Parathyroid adenoma (tissue), 2 donors: Measurements from ENCODE around the gene GASK1B.

ENCODE experiments used
- H2AFZ ChIP-seq: fragments of 300-600 bp; sonication (generic); one replicate; pipeline ENCODE4 v1.7.0; 2017; ENCODE audit warnings: antibody characterized with exemption, mild to moderate bottlenecking
- H3K27ac ChIP-seq: fragments of 300-600 bp; sonication (generic); one replicate; pipeline ENCODE4 v1.7.0; 2017
- H3K27me3 ChIP-seq: fragments of 300-600 bp; sonication (generic); one replicate; pipeline ENCODE4 v1.7.0; 2017; ENCODE audit warnings: low read length; ENCODE audit not compliant: control insufficient read depth, insufficient read depth
- H3K36me3 ChIP-seq: fragments of 300-600 bp; sonication (generic); one replicate; pipeline ENCODE4 v1.7.0; 2017; ENCODE audit warnings: low read length; ENCODE audit not compliant: control insufficient read depth, insufficient read depth
- H3K4me1 ChIP-seq: fragments of 300-600 bp; sonication (generic); one replicate; pipeline ENCODE4 v1.7.0; 2017; ENCODE audit warnings: control low read depth
- H3K4me2 ChIP-seq: fragments of 300-600 bp; sonication (generic); one replicate; pipeline ENCODE4 v1.7.0; 2017; ENCODE audit warnings: low read length
- H3K4me3 ChIP-seq: fragments of 300-600 bp; sonication (generic); one replicate; pipeline ENCODE4 v1.7.0; 2017; ENCODE audit warnings: low read depth, low read length
- H3K79me2 ChIP-seq: fragments of 300-600 bp; sonication (generic); one replicate; pipeline ENCODE4 v1.7.0; 2017; ENCODE audit warnings: control low read depth
- H3K9ac ChIP-seq: fragments of 300-600 bp; sonication (generic); one replicate; pipeline ENCODE4 v1.7.0; 2017; ENCODE audit warnings: mild to moderate bottlenecking
- H3K9me3 ChIP-seq: fragments of 300-600 bp; sonication (generic); one replicate; pipeline ENCODE4 v1.7.0; 2017; ENCODE audit warnings: low read length; ENCODE audit not compliant: control insufficient read depth
- TF ChIP-seq, protein P1 (sequence below): fragments of 300-600 bp; sonication (generic); IDR thresholded peaks from one replicate; pipeline ENCODE4 v1.7.0; 2017; ENCODE audit warnings: antibody characterized with exemption, mild to moderate bottlenecking
- donor health status: primary hyperparathyroidism.

Gene GASK1B

DNA sequence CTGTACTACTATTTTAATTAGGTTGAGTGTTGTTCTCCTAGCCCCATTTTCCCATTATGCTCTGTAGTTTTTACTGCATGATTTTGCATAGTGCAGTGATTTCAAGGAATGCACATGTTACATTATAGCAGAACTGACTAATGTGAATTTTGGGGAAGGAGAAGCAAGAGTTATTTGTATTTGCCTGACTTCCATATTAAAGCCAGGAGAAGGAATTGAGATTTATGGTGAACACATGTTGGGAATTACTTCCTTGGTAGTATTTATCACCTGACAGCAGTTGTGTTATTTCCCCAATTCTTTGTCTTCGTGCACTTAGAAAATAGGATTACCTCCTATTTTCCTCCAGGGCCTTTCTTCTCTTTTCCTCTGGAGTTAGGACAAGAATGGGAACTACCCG lies 40.6 kb upstream of the GASK1B start:
- Histone ChIP-seq H2AFZ (no peak overlapping the region), H3K4me2 (no peak overlapping the region), H3K27me3 (no peaks in the 10 kb centered on the region), H3K36me3 (no peaks in the 10 kb centered on the region), H3K27ac (no peak overlapping the region), H3K9ac (no peak overlapping the region), H3K4me3 (no peak overlapping the region), H3K4me1 (no peaks in the 10 kb centered on the region), H3K9me3 (no peaks in the 10 kb centered on the region), H3K79me2 (no peaks in the 10 kb centered on the region)
- TF ChIP-seq, protein P1, sequence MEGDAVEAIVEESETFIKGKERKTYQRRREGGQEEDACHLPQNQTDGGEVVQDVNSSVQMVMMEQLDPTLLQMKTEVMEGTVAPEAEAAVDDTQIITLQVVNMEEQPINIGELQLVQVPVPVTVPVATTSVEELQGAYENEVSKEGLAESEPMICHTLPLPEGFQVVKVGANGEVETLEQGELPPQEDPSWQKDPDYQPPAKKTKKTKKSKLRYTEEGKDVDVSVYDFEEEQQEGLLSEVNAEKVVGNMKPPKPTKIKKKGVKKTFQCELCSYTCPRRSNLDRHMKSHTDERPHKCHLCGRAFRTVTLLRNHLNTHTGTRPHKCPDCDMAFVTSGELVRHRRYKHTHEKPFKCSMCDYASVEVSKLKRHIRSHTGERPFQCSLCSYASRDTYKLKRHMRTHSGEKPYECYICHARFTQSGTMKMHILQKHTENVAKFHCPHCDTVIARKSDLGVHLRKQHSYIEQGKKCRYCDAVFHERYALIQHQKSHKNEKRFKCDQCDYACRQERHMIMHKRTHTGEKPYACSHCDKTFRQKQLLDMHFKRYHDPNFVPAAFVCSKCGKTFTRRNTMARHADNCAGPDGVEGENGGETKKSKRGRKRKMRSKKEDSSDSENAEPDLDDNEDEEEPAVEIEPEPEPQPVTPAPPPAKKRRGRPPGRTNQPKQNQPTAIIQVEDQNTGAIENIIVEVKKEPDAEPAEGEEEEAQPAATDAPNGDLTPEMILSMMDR, result no peak

DNA sequence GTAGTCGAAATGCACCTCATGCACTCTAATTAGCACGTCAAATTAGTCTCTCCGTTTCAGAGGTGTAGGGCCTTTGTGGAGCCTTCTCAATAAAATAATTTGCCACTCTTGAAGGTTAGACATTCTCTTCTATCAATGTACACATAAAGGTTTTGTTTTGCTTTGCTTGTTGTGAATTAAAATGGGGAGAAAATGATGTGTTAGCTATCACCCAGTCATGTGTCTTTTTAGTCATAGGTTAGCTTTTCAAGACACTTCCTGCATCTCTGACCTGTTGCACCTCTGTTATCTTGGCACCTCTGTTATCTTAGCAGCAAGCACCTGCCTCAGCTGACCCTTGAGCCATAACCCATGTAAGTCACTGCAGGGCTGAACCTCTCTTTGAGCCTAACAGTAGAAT lies 38.4 kb upstream of the GASK1B start:
- H3K4me3 ChIP-seq, result no peak overlapping the region
- no peaks in the 10 kb centered on the region for H3K79me2 ChIP-seq
- H3K36me3 ChIP-seq, result no peaks in the 10 kb centered on the region
- TF ChIP-seq, protein P1, result no peak
- H2AFZ ChIP-seq, result peak overlapping the region; percentile 81
- no peaks in the 10 kb centered on the region for H3K27me3 ChIP-seq
- H3K4me1 ChIP-seq, result no peaks in the 10 kb centered on the region
- H3K9me3 ChIP-seq, result no peaks in the 10 kb centered on the region
- H3K9ac ChIP-seq, result no peak overlapping the region
- H3K4me2 ChIP-seq, result peak overlapping the region; percentile 26
- H3K27ac ChIP-seq, result no peak overlapping the region

DNA sequence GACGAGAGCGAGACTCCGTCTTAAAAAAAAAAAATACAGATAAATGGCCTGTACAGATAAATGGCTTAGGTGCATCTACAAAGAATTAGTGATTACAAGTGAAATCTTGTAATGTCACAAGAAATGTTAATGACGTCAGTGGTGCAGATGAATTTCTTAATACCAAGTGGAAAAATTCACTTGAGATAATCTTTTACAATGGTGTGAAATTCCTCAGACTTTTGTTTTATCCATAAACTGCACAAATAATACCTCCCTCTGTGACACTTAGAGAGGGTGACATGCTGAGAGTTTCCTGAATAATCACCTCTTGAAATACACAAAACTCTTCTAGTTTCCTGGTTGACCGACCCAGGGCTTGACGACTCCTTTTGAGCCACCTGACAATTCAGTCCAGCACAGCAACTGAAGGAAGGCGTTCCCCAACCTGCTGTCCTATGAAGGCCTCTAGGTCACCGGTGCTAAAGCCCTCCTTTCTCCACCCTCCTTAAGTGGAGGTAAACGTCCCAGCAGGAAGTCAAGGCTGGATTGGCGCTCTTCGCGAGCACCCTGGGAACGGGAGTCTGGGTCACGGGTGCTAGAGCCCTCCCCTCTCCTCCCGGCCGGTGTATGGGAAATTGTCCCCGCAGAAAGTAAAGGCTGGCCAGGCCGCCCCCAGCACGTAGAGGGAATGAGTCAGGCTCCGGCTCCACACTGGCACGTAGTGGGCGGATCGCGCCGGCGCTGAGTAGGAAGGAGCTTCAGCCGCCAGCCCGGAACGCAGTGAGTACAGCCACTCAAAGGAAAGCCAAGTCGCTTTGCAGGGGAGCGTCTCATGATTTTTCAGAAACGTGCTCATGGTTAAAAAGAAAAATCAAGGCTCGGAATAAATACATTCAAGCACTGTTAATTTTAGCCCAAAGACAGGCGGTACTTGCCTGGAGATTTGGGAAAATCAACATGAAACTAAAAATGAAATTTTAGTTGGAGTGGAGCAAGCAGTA lies 37.3 kb upstream of the GASK1B start, which contains the start of gene TMEM144:
TMEM144 (plus strand) TSS at position 662 of the 983 bp plus-strand sequence. CDS start 2,182 bp downstream, outside the sequence.
- TF ChIP-seq, protein P1, result no peak
- peak within 1 kb of the TSS; percentile 57 for H3K4me3 ChIP-seq
- no peaks in the 10 kb centered on the region for H3K27me3 ChIP-seq

DNA sequence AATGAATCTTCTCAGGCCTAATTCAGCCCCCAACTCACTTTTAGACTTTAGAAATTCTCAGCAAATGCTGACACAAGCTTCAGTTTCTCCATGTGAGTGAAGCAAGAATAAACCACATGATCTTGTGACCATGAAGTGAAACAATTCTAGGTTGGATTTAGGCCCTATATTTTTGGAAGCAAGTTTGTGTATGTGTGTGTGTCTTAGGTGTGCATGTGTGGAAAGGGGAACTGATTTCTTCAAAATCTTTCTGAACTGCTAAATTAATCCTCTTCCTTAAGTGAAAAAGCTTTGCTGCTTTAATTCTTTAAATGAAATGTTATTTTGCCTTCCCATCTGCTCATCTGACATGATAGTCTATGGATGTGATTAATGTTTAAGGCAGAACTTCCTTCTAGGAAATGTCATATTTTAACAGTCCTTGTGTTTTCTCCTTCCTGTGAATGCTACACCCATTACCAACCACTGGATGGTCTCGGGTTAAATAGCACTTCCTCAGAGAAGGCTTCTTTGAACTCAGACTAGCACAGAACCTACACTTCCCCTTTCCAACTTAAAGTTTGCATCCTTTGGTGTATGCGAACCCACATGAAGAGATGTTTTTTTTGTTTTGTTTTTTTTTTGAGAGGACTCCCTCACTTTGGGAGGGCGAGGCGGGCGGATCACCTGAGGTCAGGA lies 36.3 kb upstream of the GASK1B start:
- Histone ChIP-seq H3K9me3 (no peaks in the 10 kb centered on the region), H3K79me2 (no peaks in the 10 kb centered on the region), H3K27me3 (no peaks in the 10 kb centered on the region), H3K36me3 (no peaks in the 10 kb centered on the region), H3K4me2 (no peak overlapping the region), H3K4me3 (no peak overlapping the region), H3K27ac (no peak overlapping the region), H2AFZ (peak overlapping the region; percentile 22), H3K9ac (no peak overlapping the region), H3K4me1 (no peaks in the 10 kb centered on the region)
- TF ChIP-seq, protein P1, result no peak

More for the DNA sequence above, 37.3 kb upstream of the GASK1B start, which contains the start of gene TMEM144:
- H3K9ac ChIP-seq, result no peak within 1 kb of the TSS
- no peaks in the 10 kb centered on the region for H3K36me3 ChIP-seq
- H2AFZ ChIP-seq, result peak within 1 kb of the TSS; percentile 81
- peak within 1 kb of the TSS; percentile 57 for H3K4me2 ChIP-seq
- H3K79me2 ChIP-seq, result no peaks in the 10 kb centered on the region
- H3K4me1 ChIP-seq, result no peaks in the 10 kb centered on the region
- H3K9me3 ChIP-seq, result no peaks in the 10 kb centered on the region
- peak within 1 kb of the TSS; percentile 74 for H3K27ac ChIP-seq
